ENCODE data around the gene PREX1. TPM values are rescaled to one million over a fixed set of nuclear protein-coding genes. Genes with fewer than 3 reads are reported as not detected.

Gene PREX1
- total and polyA plus RNA-seq, 2 donors (not counting 3 experiments of a cell fraction or from before 2014, with no cell fraction given): 51.3 to 72.9 TPM

DNA sequence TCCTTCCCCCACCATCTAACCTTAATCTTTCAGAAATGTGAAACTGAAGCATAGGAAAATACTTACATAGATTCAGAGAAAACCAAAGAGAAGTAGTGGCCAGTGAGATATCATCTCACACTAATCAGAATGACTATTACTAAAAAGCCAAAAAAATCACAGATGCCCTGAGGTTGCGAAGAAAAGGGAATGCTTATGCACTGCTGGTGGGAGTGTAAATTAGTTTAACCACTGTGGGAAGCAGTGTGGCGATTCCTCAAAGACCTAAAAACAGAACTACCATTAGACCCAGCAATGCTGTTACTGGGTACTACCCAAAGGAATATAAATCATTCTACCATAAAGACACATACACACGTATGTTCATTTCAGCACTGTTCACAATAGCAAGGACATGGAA lies 9.2 kb upstream of the PREX1 start:
- Histone ChIP-seq H3K9ac (replicated peaks; ENCODE audit: extremely low read depth, insufficient read depth, low read length) (no peak overlapping the region), H3K4me2 (ENCODE audit: insufficient read depth, low read length) (no peak overlapping the region), H3K9me1 (replicated peaks; ENCODE audit: control insufficient read depth, extremely low read depth, insufficient read depth, low read length) (no peaks in the 10 kb centered on the region), H3K9me3 (replicated peaks; ENCODE audit: control insufficient read depth, insufficient read depth, low read length) (no peaks in the 10 kb centered on the region), H3K36me3 (ENCODE audit: control insufficient read depth in 2 of 2, extremely low read depth in 1 of 2, insufficient read depth in 2 of 2, low read length in 2 of 2) (no peaks in the 10 kb centered on the region), H3K79me2 (ENCODE audit: control insufficient read depth, insufficient read depth, low read length) (no peaks in the 10 kb centered on the region), H3K27ac (ENCODE audit: insufficient read depth, low read depth, low read length) (no peak overlapping the region), H2AFZ (ENCODE audit: low read depth, low read length) (no peak overlapping the region), H3K4me1 (ENCODE audit: control insufficient read depth, extremely low read depth, insufficient read depth, low read length) (peaks cover 13% of the 10 kb centered on the region), H4K20me1 (replicated peaks; ENCODE audit: control insufficient read depth, extremely low read depth, insufficient read depth, low read length) (no peaks in the 10 kb centered on the region), H3K4me3 (replicated peaks in 1 of 3; ENCODE audit: insufficient read depth in 1 of 3, low read depth in 1 of 3, low read length in 3 of 3) (no peak overlapping the region), H3K27me3 (ENCODE audit: control insufficient read depth in 2 of 2, insufficient read depth in 2 of 2, low read length in 2 of 2) (no peaks in the 10 kb centered on the region)
- dilution Hi-C loops (cut with MboI; ENCODE audit: extremely low pct_ligation_motif_present, low sequenced_read_pairs): no loop called here
- POLR2A ChIA-PET: no interaction called here
- BruUV-seq (replicated peaks): no TSS peak
- TF ChIP-seq FOS (IDR thresholded peaks at IDR 0.05; ENCODE audit: borderline replicate concordance, insufficient read depth, low read length) (no peak), POLR2AphosphoS5 (IDR thresholded peaks at IDR 0.05; ENCODE audit: insufficient read depth, low read depth, low read length) (no peak), GATA2 (IDR thresholded peaks at IDR 0.05; ENCODE audit: insufficient read depth, insufficient read length, low read depth, low read length) (no peak)
- TF ChIP-seq, protein P1, sequence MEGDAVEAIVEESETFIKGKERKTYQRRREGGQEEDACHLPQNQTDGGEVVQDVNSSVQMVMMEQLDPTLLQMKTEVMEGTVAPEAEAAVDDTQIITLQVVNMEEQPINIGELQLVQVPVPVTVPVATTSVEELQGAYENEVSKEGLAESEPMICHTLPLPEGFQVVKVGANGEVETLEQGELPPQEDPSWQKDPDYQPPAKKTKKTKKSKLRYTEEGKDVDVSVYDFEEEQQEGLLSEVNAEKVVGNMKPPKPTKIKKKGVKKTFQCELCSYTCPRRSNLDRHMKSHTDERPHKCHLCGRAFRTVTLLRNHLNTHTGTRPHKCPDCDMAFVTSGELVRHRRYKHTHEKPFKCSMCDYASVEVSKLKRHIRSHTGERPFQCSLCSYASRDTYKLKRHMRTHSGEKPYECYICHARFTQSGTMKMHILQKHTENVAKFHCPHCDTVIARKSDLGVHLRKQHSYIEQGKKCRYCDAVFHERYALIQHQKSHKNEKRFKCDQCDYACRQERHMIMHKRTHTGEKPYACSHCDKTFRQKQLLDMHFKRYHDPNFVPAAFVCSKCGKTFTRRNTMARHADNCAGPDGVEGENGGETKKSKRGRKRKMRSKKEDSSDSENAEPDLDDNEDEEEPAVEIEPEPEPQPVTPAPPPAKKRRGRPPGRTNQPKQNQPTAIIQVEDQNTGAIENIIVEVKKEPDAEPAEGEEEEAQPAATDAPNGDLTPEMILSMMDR (IDR thresholded peaks at IDR 0.05; ENCODE audit: extremely low read depth in 1 of 2, insufficient read depth in 1 of 2, low read depth in 1 of 2, low read length in 2 of 2): no peak
- TF ChIP-seq, protein P2, sequence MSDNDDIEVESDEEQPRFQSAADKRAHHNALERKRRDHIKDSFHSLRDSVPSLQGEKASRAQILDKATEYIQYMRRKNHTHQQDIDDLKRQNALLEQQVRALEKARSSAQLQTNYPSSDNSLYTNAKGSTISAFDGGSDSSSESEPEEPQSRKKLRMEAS (IDR thresholded peaks at IDR 0.05; ENCODE audit: insufficient read depth, insufficient read length): no peak
- DNase-seq (ENCODE audit: low read depth, low spot score): no peak
- CTCF ChIA-PET: no interaction called here
- intact Hi-C loops (cut with micrococcal nuclease): no loop called here
- FAIRE-seq: no peak

DNA sequence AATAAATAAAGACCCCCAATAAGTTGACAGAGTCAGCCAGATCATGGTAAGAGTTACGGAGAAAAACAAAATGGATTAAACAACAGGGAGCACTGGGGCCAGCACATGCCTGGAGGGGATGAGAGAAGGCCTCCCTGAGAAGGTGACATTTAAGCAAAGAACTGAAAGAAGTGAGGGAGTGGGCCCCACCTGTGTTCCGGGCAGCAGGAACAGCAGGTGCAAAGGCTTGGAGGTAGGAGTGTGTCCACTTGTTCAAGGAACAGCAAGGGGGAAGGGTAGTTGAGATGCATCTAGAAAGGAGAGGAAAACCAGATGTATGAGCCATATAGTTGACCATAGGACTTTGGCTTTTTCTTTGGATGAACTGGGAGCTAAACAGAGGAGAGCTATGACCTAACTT lies 7.6 kb upstream of the PREX1 start:
- Histone ChIP-seq H3K9ac (replicated peaks; ENCODE audit: extremely low read depth, insufficient read depth, low read length) (no peak overlapping the region), H4K20me1 (replicated peaks; ENCODE audit: control insufficient read depth, extremely low read depth, insufficient read depth, low read length) (no peaks in the 10 kb centered on the region), H3K4me2 (ENCODE audit: insufficient read depth, low read length) (no peak overlapping the region), H3K4me3 (replicated peaks in 1 of 3; ENCODE audit: insufficient read depth in 1 of 3, low read depth in 1 of 3, low read length in 3 of 3) (no peak overlapping the region), H3K4me1 (ENCODE audit: control insufficient read depth, extremely low read depth, insufficient read depth, low read length) (peaks cover 12% of the 10 kb centered on the region), H3K27me3 (ENCODE audit: control insufficient read depth in 2 of 2, insufficient read depth in 2 of 2, low read length in 2 of 2) (no peaks in the 10 kb centered on the region), H3K36me3 (ENCODE audit: control insufficient read depth in 2 of 2, extremely low read depth in 1 of 2, insufficient read depth in 2 of 2, low read length in 2 of 2) (no peaks in the 10 kb centered on the region), H3K79me2 (ENCODE audit: control insufficient read depth, insufficient read depth, low read length) (no peaks in the 10 kb centered on the region), H2AFZ (ENCODE audit: low read depth, low read length) (no peak overlapping the region), H3K9me1 (replicated peaks; ENCODE audit: control insufficient read depth, extremely low read depth, insufficient read depth, low read length) (no peaks in the 10 kb centered on the region), H3K9me3 (replicated peaks; ENCODE audit: control insufficient read depth, insufficient read depth, low read length) (no peaks in the 10 kb centered on the region), H3K27ac (ENCODE audit: insufficient read depth, low read depth, low read length) (no peak overlapping the region)
- no peak for TF ChIP-seq JUN (IDR thresholded peaks at IDR 0.05; ENCODE audit: borderline replicate concordance, insufficient read depth, insufficient read length, low read depth)
- no TSS peak for BruUV-seq (replicated peaks)
- CTCF ChIA-PET: no interaction called here
- intact Hi-C loops (cut with micrococcal nuclease): no loop called here
- POLR2A ChIA-PET: no interaction called here
- dilution Hi-C loops (cut with MboI; ENCODE audit: extremely low pct_ligation_motif_present, low sequenced_read_pairs): no loop called here
- no peak for DNase-seq (ENCODE audit: low read depth, low spot score)
- FAIRE-seq: no peak
